B cell (primary cell): ENCODE data around the gene BCL2. TPM values are rescaled to one million over a fixed set of nuclear protein-coding genes. Genes with fewer than 3 reads are reported as not detected.

Experiments
- ATAC-seq: fragments of 200-7000 bp; cut with Tn5 transposase; one replicate; pipeline ENCODE4 v1.10.0; 2021; ENCODE audit warnings: low read depth, mild to moderate bottlenecking, moderate number of reproducible peaks, moderate library complexity
- CTCF ChIA-PET: fragments of 350-600 bp; sonication (Branson Sonifier 250); formaldehyde crosslinking; loops from one replicate; lab custom pipeline; 2021; ENCODE audit warnings: antibody characterized with exemption, inconsistent platforms; lab: Charles Lee
- POLR2A ChIA-PET: fragments of 350-600 bp; sonication (Branson Sonifier 250); formaldehyde crosslinking; loops from one replicate; lab custom pipeline; 2021; ENCODE audit warnings: antibody characterized with exemption; lab: Charles Lee
- DNase-seq: peaks from one replicate; pipeline ENCODE4 v3.0.0; 2013
- H2AFZ ChIP-seq: 2 replicates; pipeline ENCODE4 v1.6.1; 2012; ENCODE audit warnings: mild to moderate bottlenecking, low read depth, low read length; ENCODE audit not compliant: insufficient read depth, poor library complexity, severe bottlenecking
- H3K27ac ChIP-seq, 2 donors: 1 replicate in 1 of 2; 2 replicates in 1 of 2; pipeline ENCODE4 v1.5.1; 2012 to 2013; ENCODE audit warnings: low read length in 2 of 2, mild to moderate bottlenecking in 2 of 2, moderate library complexity in 1 of 2
- H3K27me3 ChIP-seq, 4 experiments: fragments of 200-600 bp in 1 of 4; sonication (generic) in 1 of 4; replicated peaks in 1 of 4; 1 replicate in 2 of 4; 2 replicates in 2 of 4; pipeline versions ENCODE4 v1.6.1 to v1.7.0; 2013 to 2016; ENCODE audit warnings: low read length in 3 of 4, mild to moderate bottlenecking in 2 of 4, mixed read lengths in 1 of 4, moderate library complexity in 1 of 4; ENCODE audit not compliant: insufficient read depth in 4 of 4, control insufficient read depth in 3 of 4; ENCODE audit errors: control extremely low read depth in 1 of 4
- H3K36me3 ChIP-seq, 2 experiments: replicated peaks in 1 of 2; 1 replicate in 1 of 2; 2 replicates in 1 of 2; pipeline versions ENCODE4 v1.6.1 to v1.7.1; 2013; ENCODE audit warnings: low read length in 1 of 2; ENCODE audit not compliant: insufficient read depth in 2 of 2, control insufficient read depth in 1 of 2; ENCODE audit errors: control extremely low read depth in 1 of 2, extremely low read depth in 1 of 2
- H3K4me1 ChIP-seq, 2 donors: fragments of 200-600 bp in 1 of 2; sonication (generic) in 1 of 2; 1 replicate in 1 of 2; 2 replicates in 1 of 2; pipeline versions ENCODE4 v1.5.1 to v1.6.1; 2013 to 2017; ENCODE audit warnings: low read length in 2 of 2; ENCODE audit not compliant: control insufficient read depth in 2 of 2, insufficient read depth in 2 of 2
- H3K4me2 ChIP-seq: replicated peaks from 2 replicates; pipeline ENCODE3; 2012; ENCODE audit warnings: mild to moderate bottlenecking, low read depth, low read length; ENCODE audit not compliant: poor library complexity, severe bottlenecking
- H3K4me3 ChIP-seq, 5 experiments: fragments of 200-600 bp in 1 of 5; sonication (generic) in 1 of 5; 1 replicate in 3 of 5; 2 replicates in 2 of 5; pipeline versions ENCODE4 v1.5.1 to v1.7.0; 2011 to 2016; ENCODE audit warnings: low read length in 4 of 5, mild to moderate bottlenecking in 4 of 5, low read depth in 2 of 5, control low read depth in 1 of 5, moderate library complexity in 1 of 5; ENCODE audit not compliant: insufficient read depth in 1 of 5; ENCODE audit errors: control extremely low read depth in 1 of 5, extremely low read depth in 1 of 5
- H3K79me2 ChIP-seq: fragments of 200-600 bp; sonication (generic); one replicate; pipeline ENCODE4 v1.6.0; 2016; ENCODE audit warnings: low read length; ENCODE audit not compliant: control insufficient read depth, insufficient read depth
- H3K9ac ChIP-seq: fragments of 200-600 bp; sonication (generic); 2 replicates; pipeline ENCODE4 v1.6.1; 2017; ENCODE audit warnings: mild to moderate bottlenecking, low read length, moderate library complexity
- H3K9me3 ChIP-seq, 3 donors: one replicate each; pipeline versions ENCODE4 v1.6.1 to v1.7.1; 2013; ENCODE audit warnings: low read length in 2 of 3; ENCODE audit not compliant: control insufficient read depth in 2 of 3, insufficient read depth in 1 of 3; ENCODE audit errors: control extremely low read depth in 1 of 3
- H4K20me1 ChIP-seq: 2 replicates; pipeline ENCODE4 v1.6.0; 2012; ENCODE audit warnings: mild to moderate bottlenecking, low read length; ENCODE audit not compliant: insufficient read depth, control insufficient read depth, poor library complexity, severe bottlenecking
- H3K27ac Mint-ChIP-seq: one replicate; pipeline ENCODE4 v1.8.0; 2021; ENCODE audit warnings: mixed read lengths
- H3K27me3 Mint-ChIP-seq: one replicate; pipeline ENCODE4 v1.8.0; 2021; ENCODE audit warnings: mixed read lengths
- H3K4me1 Mint-ChIP-seq: one replicate; pipeline ENCODE4 v1.8.0; 2021; ENCODE audit warnings: mixed read lengths
- H3K4me3 Mint-ChIP-seq: one replicate; pipeline ENCODE4 v1.8.0; 2021; ENCODE audit warnings: mixed read lengths
- H3K9me3 Mint-ChIP-seq: one replicate; pipeline ENCODE4 v1.8.0; 2022; ENCODE audit warnings: mixed read lengths; ENCODE audit not compliant: insufficient read depth
- CTCF ChIP-seq: fragments of 200-600 bp; IDR thresholded peaks from one replicate; pipeline ENCODE4 v1.8.0; 2022; ENCODE audit warnings: antibody characterized with exemption, mild to moderate bottlenecking
- EZH2 ChIP-seq: IDR thresholded peaks from 2 replicates; pipeline ENCODE4 v1.6.1; 2012; ENCODE audit warnings: borderline replicate concordance, low read depth, mild to moderate bottlenecking, moderate library complexity, low read length; ENCODE audit not compliant: insufficient read depth, poor library complexity, severe bottlenecking
- WGBS: methylation state at CpG from one replicate; pipeline ENCODE4 v1.1.5; 2013; ENCODE audit warnings: missing lambda C conversion rate; ENCODE audit not compliant: insufficient coverage; 5-methylcytosine and 5-hydroxymethylcytosine counted together
- intact Hi-C: fragments of 100-400 bp; cut with micrococcal nuclease; formaldehyde crosslinking; loops from one replicate; pipeline ENCODE4 v1.10.0; 2022
- polyA plus RNA-seq: library from polyadenylated mRNA; depleted of rRNA; stranded (reverse); fragments of >200 nt; gene quantifications from 2 replicates; pipeline ENCODE4 v1.2.3, GENCODE V29; 2012
- total RNA-seq, 2 donors: library from RNA; stranded (reverse); fragments of 120-200 nt in 1 of 2; gene quantifications; 1 replicate in 1 of 2; 2 replicates in 1 of 2; pipeline versions ENCODE4 v1.2.3 to v1.2.4, GENCODE V29; 2013 to 2022

BCL2 gene
- total and polyA plus RNA-seq, 2 donors (not counting 1 experiment from before 2014, with no cell fraction given), result 27.6 to 144 TPM

GRCh38 chr18:63198868-63199742, 120.5 kb downstream of the BCL2 start:
- H2AFZ ChIP-seq, result no peak overlapping the region

More at GRCh38 chr18:63198868-63199742, 120.5 kb downstream of the BCL2 start:
- TF ChIP-seq CTCF (no peak), EZH2 (no peak)
- Mint-ChIP-seq H3K4me3 (no peak overlapping the region), H3K9me3 (no peaks in the 10 kb centered on the region), H3K4me1 (peaks cover 17% of the 10 kb centered on the region), H3K27me3 (no peaks in the 10 kb centered on the region), H3K27ac (no peak overlapping the region)
- ATAC-seq, result no peak
- H3K27me3 ChIP-seq, result no peaks in the 10 kb centered on the region
- H3K4me2 ChIP-seq, result peak overlapping the region; percentile 29
- peak overlapping the region in 1 of 2 donors; percentile 74 for H3K27ac ChIP-seq
- peak overlapping the region; percentile 7 for H3K9ac ChIP-seq
- no peaks in the 10 kb centered on the region for H3K9me3 ChIP-seq
- H3K79me2 ChIP-seq, result peaks cover 78% of the 10 kb centered on the region
- H3K4me3 ChIP-seq, result no peak overlapping the region
- H3K36me3 ChIP-seq, result no peaks in the 10 kb centered on the region
- POLR2A ChIA-PET, result no interaction called here
- peaks cover 7% of the 10 kb centered on the region for H4K20me1 ChIP-seq
- intact Hi-C loops, result no loop called here
- no peak for DNase-seq
- H3K4me1 ChIP-seq, result peaks cover 38 to 41% of the 10 kb centered on the region in 2 donors
- WGBS, result 98% methylated on average over 5 of the region's 5 CpGs
- CTCF ChIA-PET, result no interaction called here
